ENCODE results near the gene TBX5.

DNA sequence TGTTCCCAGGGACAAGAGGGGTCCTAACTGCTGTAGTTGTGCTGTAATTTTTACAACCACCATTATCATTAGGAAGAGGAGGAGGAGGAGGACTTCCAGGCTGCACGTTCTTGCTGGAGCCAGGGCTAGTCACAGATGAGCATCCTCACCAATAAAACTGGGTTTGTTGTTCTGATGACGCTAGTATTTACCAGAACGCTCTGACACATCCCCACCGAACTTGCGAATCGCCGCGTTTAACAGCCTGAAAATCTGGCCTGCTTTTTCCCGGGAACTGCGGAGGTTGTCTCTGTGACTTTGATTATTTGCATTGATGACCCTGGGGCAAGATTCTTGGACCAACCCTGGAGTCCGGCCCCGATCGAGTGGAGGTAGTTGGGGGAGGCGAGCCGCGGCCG, 10.2 kb downstream of the TBX5 start:
- TF ChIP-seq, protein P1, sequence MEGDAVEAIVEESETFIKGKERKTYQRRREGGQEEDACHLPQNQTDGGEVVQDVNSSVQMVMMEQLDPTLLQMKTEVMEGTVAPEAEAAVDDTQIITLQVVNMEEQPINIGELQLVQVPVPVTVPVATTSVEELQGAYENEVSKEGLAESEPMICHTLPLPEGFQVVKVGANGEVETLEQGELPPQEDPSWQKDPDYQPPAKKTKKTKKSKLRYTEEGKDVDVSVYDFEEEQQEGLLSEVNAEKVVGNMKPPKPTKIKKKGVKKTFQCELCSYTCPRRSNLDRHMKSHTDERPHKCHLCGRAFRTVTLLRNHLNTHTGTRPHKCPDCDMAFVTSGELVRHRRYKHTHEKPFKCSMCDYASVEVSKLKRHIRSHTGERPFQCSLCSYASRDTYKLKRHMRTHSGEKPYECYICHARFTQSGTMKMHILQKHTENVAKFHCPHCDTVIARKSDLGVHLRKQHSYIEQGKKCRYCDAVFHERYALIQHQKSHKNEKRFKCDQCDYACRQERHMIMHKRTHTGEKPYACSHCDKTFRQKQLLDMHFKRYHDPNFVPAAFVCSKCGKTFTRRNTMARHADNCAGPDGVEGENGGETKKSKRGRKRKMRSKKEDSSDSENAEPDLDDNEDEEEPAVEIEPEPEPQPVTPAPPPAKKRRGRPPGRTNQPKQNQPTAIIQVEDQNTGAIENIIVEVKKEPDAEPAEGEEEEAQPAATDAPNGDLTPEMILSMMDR (IDR thresholded peaks at IDR 0.05): no peak
- TF ChIP-seq IRF3 (IDR thresholded peaks at IDR 0.05; ENCODE audit: low read depth, low read length) (no peak), SIN3A (IDR thresholded peaks at IDR 0.05; ENCODE audit: borderline replicate concordance, low read depth, low read length) (no peak), TAF1 (IDR thresholded peaks at IDR 0.05; ENCODE audit: borderline replicate concordance, low read depth, low read length) (no peak), TCF12 (IDR thresholded peaks at IDR 0.05) (no peak), ELF1 (IDR thresholded peaks at IDR 0.05) (no peak), EZH2phosphoT487 (IDR thresholded peaks at IDR 0.05; ENCODE audit: borderline replicate concordance, low read depth) (peak; percentile 61; the same call in 1 of the 2 replicates), USF2 (IDR thresholded peaks at IDR 0.05; ENCODE audit: borderline replicate concordance, low read depth, low read length) (no peak), YY1 (IDR thresholded peaks at IDR 0.05; ENCODE audit: low read depth) (no peak), CHD2 (IDR thresholded peaks at IDR 0.05; ENCODE audit: low read length, partially characterized antibody) (no peak), EP300 (IDR thresholded peaks at IDR 0.05; ENCODE audit: borderline replicate concordance in 1 of 2, low read depth in 1 of 2, low read length in 1 of 2) (no peak), POLR2AphosphoS5 (IDR thresholded peaks at IDR 0.05; ENCODE audit: low read depth, low read length) (no peak), PBX3 (IDR thresholded peaks at IDR 0.05) (no peak)
- TF ChIP-seq, protein P2, sequence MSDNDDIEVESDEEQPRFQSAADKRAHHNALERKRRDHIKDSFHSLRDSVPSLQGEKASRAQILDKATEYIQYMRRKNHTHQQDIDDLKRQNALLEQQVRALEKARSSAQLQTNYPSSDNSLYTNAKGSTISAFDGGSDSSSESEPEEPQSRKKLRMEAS (IDR thresholded peaks at IDR 0.05; ENCODE audit: low read depth): no peak

Data from SK-N-SH (cell line).